Thyroid gland (tissue), 4 donors: ENCODE measurements around the gene AKR1B15. TPM values are rescaled to one million over a fixed set of nuclear protein-coding genes. Genes with fewer than 3 reads are reported as not detected.

Experiments
- DNase-seq, 2 donors: peaks; one replicate each; pipeline ENCODE4 v3.0.0-alpha.2; 2019
- H3K27ac ChIP-seq, 3 donors: fragments of 200-600 bp; sonication (generic); 1 replicate in 2 of 3; 2 replicates in 1 of 3; pipeline ENCODE4 v1.5.1; 2016 to 2019; ENCODE audit warnings: mild to moderate bottlenecking in 1 of 3, moderate library complexity in 1 of 3
- H3K27me3 ChIP-seq: fragments of 200-600 bp; sonication (generic); one replicate; pipeline ENCODE4 v1.5.1; 2019
- H3K36me3 ChIP-seq, 2 donors: fragments of 200-600 bp; sonication (generic); one replicate each; pipeline ENCODE4 v1.5.1; 2016 to 2019
- H3K4me1 ChIP-seq, 2 donors: fragments of 200-600 bp; sonication (generic); one replicate each; pipeline ENCODE4 v1.5.1; 2017 to 2019
- H3K4me3 ChIP-seq, 3 donors: fragments of 200-600 bp; sonication (generic); replicated peaks in 1 of 3; 1 replicate in 2 of 3; 2 replicates in 1 of 3; pipeline ENCODE4 v1.5.1; 2016; ENCODE audit warnings: mild to moderate bottlenecking in 1 of 3
- H3K9me3 ChIP-seq: fragments of 200-600 bp; sonication (generic); one replicate; pipeline ENCODE4 v1.5.1; 2017
- POLR2A ChIP-seq, 2 donors: fragments of 450-650 bp; IDR thresholded peaks; one replicate each; pipeline ENCODE4 v1.6.1; 2017; ENCODE audit warnings: antibody characterized with exemption in 2 of 2, mild to moderate bottlenecking in 2 of 2, moderate library complexity in 1 of 2
- WGBS, 2 donors: methylation state at CpG; one replicate each; pipeline ENCODE4 v1.1.5; 2017; 5-methylcytosine and 5-hydroxymethylcytosine counted together
- intact Hi-C: fragments of 100-400 bp; cut with DNase I; formaldehyde crosslinking; loops from one replicate; pipeline ENCODE4 v1.15.1; 2023
- total RNA-seq, 4 donors: library from RNA; depleted of rRNA; stranded (reverse); fragments of >200 nt; gene quantifications; one replicate each; pipeline ENCODE4 v1.2.3, GENCODE V29; 2016
- TF ChIP-seq, protein P1 (sequence below), 6 experiments: fragments of 200-600 bp in 3 of 6; fragments of 450-650 bp in 3 of 6; sonication (generic) in 3 of 6; IDR thresholded peaks; one replicate each; pipeline ENCODE4 v1.5.1; 2016 to 2019; ENCODE audit warnings: antibody characterized with exemption in 6 of 6, mild to moderate bottlenecking in 2 of 6, inconsistent platforms in 1 of 6, moderate library complexity in 1 of 6

Gene AKR1B15
- total RNA-seq, 4 donors from 2014 or later = 0.56 to 1.2 TPM; not detected in 2

DNA sequence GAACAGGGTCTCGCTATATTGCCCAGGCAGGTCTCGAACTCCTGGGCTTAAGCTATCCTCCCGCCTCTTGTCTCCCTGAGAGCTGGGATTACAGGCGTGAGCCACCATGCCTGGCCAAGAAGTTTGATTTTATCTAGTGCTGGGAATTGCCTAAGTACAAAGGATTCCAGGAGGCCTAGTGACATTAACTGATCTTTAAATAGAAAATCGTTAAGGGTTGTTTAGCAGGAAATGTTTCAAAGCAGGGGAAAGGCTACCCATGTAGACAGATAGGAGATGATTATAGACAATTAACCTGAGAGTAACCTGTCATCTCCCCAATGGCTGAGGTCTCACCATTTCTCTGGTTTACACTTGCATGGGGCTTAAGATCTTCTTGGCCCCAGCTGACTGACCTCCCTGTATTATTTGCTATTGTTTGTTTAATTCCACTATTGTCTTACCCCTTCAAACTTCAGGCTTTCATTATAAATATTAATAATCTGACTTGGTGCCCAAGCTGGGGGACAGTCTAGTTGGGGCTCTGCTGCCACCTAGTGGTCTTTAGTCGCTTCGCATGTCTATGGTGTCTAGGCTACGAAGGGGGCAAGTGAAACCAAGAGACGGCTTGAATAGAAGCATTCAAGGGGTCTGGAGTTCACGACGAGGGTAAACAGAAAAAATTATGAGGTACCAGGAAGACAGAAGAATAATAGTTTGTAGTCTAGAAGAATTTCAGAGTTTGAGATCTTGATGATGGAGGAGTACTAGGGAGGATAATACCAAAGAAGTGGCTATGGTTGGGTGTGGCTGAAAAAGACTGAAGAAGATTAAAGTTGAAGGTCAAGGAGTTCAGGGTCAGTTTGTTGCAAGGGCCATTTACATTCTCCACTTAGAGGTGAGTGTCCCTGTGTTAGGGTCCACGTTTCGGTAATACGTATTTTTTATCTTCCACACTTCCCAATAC lies 57.3 kb downstream of the AKR1B15 start:
- no peaks in the 10 kb centered on the region for H3K9me3 ChIP-seq
- H3K4me3 ChIP-seq = no peak overlapping the region
- peak overlapping the region in 1 of 3 donors; percentile 6 for H3K27ac ChIP-seq
- WGBS, 2 donors = 31 to 37% methylated on average over 14 of the region's 14 CpGs
- TF ChIP-seq, protein P1, sequence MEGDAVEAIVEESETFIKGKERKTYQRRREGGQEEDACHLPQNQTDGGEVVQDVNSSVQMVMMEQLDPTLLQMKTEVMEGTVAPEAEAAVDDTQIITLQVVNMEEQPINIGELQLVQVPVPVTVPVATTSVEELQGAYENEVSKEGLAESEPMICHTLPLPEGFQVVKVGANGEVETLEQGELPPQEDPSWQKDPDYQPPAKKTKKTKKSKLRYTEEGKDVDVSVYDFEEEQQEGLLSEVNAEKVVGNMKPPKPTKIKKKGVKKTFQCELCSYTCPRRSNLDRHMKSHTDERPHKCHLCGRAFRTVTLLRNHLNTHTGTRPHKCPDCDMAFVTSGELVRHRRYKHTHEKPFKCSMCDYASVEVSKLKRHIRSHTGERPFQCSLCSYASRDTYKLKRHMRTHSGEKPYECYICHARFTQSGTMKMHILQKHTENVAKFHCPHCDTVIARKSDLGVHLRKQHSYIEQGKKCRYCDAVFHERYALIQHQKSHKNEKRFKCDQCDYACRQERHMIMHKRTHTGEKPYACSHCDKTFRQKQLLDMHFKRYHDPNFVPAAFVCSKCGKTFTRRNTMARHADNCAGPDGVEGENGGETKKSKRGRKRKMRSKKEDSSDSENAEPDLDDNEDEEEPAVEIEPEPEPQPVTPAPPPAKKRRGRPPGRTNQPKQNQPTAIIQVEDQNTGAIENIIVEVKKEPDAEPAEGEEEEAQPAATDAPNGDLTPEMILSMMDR (IDR thresholded peaks at IDR 0.05) = peak; percentile 80 to 94 (median 85)
- no peak for TF ChIP-seq POLR2A (IDR thresholded peaks at IDR 0.05)
- H3K36me3 ChIP-seq = no peaks in the 10 kb centered on the region
- H3K4me1 ChIP-seq = peaks cover 3 to 14% of the 10 kb centered on the region in 2 donors
- no peaks in the 10 kb centered on the region for H3K27me3 ChIP-seq
- DNase-seq = peak; percentile 60 to 64
- intact Hi-C loops = loop anchor here (2.0 to 5.0 kb wide), 2 partner anchors 91 to 174 kb away; no protein-coding TSS in a partner anchor

DNA sequence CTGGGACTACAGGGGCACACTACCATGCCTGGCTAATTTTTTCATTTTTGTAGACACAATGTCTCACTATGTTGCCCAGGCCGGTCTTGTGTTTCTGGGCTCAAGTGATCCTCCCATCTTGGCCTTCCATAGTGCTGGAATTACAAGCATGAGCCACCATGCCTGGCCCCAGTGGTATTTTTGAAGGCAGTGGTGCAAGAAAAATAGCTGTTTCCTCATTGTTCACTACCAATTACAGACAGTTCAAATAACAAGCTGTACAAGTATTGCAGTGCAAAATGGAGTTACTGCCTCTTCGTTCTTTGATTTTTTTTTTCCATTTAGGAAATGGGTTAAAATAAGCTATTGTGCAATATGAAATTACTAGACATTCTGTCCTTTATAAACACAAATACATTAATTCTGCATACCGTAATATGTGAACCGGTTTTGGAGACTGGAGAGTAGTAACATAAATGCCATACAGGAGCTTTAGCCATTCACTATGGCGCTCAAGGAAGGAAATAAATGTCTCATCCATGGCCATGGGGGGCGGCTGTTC lies 62.8 kb downstream of the AKR1B15 start:
- Histone ChIP-seq H3K27me3 (no peaks in the 10 kb centered on the region), H3K4me3 (no peak overlapping the region), H3K27ac (no peak overlapping the region), H3K4me1 (peaks cover 5 to 7% of the 10 kb centered on the region in 2 donors), H3K9me3 (no peaks in the 10 kb centered on the region), H3K36me3 (no peaks in the 10 kb centered on the region)
- WGBS, 2 donors = 89 to 91% methylated on average over 6 of the region's 6 CpGs
- no peak for DNase-seq
- TF ChIP-seq, protein P1 (IDR thresholded peaks at IDR 0.05) = no peak
- no peak for TF ChIP-seq POLR2A (IDR thresholded peaks at IDR 0.05)
- intact Hi-C loops = no loop called here

DNA sequence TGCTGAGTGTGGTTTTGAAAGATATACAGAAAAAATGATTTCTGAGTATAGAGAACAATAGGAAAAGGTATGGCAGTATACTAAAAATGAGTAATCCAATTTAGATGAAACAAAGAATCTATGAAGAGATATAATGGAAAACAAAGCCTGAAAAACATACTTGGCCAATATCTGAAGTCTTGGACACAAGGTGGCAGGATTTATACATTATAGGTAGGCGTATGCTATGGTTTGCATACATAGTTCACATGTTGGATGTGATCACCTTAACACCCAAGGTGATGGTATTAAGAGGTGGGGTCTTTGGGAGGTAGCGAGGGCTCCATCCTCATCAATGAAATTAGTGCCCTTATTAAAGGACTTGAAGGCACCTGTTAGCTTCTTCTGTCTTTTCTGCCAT lies 63.3 kb downstream of the AKR1B15 start:
- no peaks in the 10 kb centered on the region for H3K27me3 ChIP-seq
- peaks cover 5 to 7% of the 10 kb centered on the region in 2 donors for H3K4me1 ChIP-seq
- H3K9me3 ChIP-seq = no peaks in the 10 kb centered on the region
- TF ChIP-seq, protein P1 (IDR thresholded peaks at IDR 0.05) = no peak
- TF ChIP-seq POLR2A (IDR thresholded peaks at IDR 0.05) = no peak
- no peak for DNase-seq
- no peaks in the 10 kb centered on the region for H3K36me3 ChIP-seq
- 89 to 96% methylated on average over 2 of the region's 2 CpGs for WGBS, 2 donors
- no peak overlapping the region for H3K27ac ChIP-seq
- intact Hi-C loops = no loop called here
- no peak overlapping the region for H3K4me3 ChIP-seq

DNA sequence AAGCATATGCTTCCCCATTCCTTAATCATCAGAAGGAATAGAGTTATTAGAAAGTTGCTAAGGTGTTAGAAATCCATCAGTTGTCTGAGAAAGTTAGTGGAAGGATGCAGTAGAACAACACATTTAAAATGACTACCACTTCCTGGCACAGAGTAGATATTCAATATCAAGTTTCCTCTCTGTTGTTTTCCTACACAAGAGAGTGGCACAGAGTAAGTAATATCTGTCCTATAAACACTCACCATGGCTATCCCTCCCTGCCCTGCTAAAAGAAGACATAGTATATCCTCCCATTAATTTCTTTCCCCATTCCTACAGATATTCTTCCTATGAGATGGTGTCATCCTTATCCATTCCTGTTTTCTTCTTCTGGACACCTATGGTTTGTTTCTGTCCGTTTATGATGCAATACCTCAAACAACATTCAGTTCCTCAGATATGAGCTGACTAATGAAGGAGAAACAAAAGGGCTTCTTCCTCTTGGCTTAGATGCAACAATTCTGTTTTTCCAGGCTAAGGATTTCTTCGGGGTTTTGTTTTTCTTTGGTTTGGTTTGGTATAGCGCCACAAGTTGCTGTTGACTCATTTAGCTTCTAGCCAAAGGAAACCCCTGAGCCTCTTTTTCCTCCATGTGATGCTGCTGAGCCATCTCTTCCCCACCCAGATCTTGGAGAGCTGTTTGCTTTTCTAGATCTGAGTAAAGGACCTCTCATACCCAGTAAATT lies 64.9 kb downstream of the AKR1B15 start:
- Histone ChIP-seq H3K9me3 (no peaks in the 10 kb centered on the region), H3K4me1 (peaks cover 5 to 7% of the 10 kb centered on the region in 2 donors), H3K27me3 (no peaks in the 10 kb centered on the region), H3K27ac (peak overlapping the region in 2 of 3 donors; percentile 33 to 54), H3K4me3 (no peak overlapping the region), H3K36me3 (no peaks in the 10 kb centered on the region)
- intact Hi-C loops = no loop called here
- 4 to 9% methylated on average over 3 of the region's 3 CpGs for WGBS, 2 donors
- DNase-seq = no peak
- TF ChIP-seq, protein P1 (IDR thresholded peaks at IDR 0.05) = no peak
- no peak for TF ChIP-seq POLR2A (IDR thresholded peaks at IDR 0.05)
